ENCODE measurements around the gene ACTL8.

DNA sequence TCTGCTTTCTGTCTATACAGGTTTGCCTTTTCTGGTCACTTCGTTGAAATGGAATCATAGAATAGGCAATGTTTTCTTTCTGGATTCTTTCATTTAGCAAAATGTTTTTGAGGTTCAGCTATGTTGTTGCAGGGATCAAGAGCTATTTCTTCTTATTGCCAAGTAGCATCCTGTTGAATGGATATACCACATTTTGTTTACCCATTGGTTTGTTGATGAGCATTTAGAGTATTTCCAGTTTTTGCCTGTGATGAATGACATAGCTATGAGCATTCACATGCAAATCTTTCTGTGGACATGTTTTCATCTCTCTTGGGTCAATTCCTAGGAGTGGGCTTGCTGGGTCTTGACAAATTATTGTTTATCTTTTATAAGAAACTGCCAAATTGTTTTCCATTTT lies 115.5 kb downstream of the ACTL8 start:
- TF ChIP-seq, protein P1, sequence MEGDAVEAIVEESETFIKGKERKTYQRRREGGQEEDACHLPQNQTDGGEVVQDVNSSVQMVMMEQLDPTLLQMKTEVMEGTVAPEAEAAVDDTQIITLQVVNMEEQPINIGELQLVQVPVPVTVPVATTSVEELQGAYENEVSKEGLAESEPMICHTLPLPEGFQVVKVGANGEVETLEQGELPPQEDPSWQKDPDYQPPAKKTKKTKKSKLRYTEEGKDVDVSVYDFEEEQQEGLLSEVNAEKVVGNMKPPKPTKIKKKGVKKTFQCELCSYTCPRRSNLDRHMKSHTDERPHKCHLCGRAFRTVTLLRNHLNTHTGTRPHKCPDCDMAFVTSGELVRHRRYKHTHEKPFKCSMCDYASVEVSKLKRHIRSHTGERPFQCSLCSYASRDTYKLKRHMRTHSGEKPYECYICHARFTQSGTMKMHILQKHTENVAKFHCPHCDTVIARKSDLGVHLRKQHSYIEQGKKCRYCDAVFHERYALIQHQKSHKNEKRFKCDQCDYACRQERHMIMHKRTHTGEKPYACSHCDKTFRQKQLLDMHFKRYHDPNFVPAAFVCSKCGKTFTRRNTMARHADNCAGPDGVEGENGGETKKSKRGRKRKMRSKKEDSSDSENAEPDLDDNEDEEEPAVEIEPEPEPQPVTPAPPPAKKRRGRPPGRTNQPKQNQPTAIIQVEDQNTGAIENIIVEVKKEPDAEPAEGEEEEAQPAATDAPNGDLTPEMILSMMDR (optimal IDR thresholded peaks at IDR 0.05 in 1 of 3, IDR thresholded peaks at IDR 0.05 in 1 of 3, conservative IDR thresholded peaks at IDR 0.05 in 1 of 3; ENCODE audit: extremely low read depth in 1 of 3, insufficient read depth in 2 of 3, low read length in 3 of 3), result no peak
- no peak for TF ChIP-seq EZH2 (IDR thresholded peaks at IDR 0.05; ENCODE audit: low read length)

Data from keratinocyte (primary cell).